Measurements from ENCODE around the gene C1QTNF1. TPM values are rescaled to one million over a fixed set of nuclear protein-coding genes. Genes with fewer than 3 reads are reported as not detected.

Gene C1QTNF1
- total and polyA plus RNA-seq, 2 donors from 2014 or later (not counting 2 experiments from before 2014, with no cell fraction given), result 29.5 to 34.5 TPM

Other genes starting within 250 kb of the C1QTNF1 start
- gene CYTH1, start 241.9 kb upstream of the C1QTNF1 start, total RNA-seq, result 23.4 and 27.4 TPM in 2 replicates
- gene CYTH1, start 241.9 kb upstream of the C1QTNF1 start, polyA plus RNA-seq, result 15.1 and 18.8 TPM in 2 replicates
- gene USP36, start 183.4 kb upstream of the C1QTNF1 start, total RNA-seq, result 30.6 and 31.4 TPM in 2 replicates
- 16.2 and 18.9 TPM in 2 replicates for gene USP36, start 183.4 kb upstream of the C1QTNF1 start, polyA plus RNA-seq
- gene CEP295NL, start 121.0 kb upstream of the C1QTNF1 start, total RNA-seq, result 0.04 TPM in 1 of 2 replicates, not detected in the other
- gene CEP295NL, start 121.0 kb upstream of the C1QTNF1 start, polyA plus RNA-seq, result not detected in 2 replicates
- gene TIMP2, start 98.8 kb upstream of the C1QTNF1 start, total RNA-seq, result 7.5 and 11.2 TPM in 2 replicates
- 6.3 and 8.3 TPM in 2 replicates for gene TIMP2, start 98.8 kb upstream of the C1QTNF1 start, polyA plus RNA-seq
- 339 and 389 TPM in 2 replicates for gene LGALS3BP, start 44.2 kb upstream of the C1QTNF1 start, total RNA-seq
- 375 and 407 TPM in 2 replicates for gene LGALS3BP, start 44.2 kb upstream of the C1QTNF1 start, polyA plus RNA-seq
- 67.2 and 68.5 TPM in 2 replicates for gene CANT1, start 14.4 kb upstream of the C1QTNF1 start, total RNA-seq
- gene CANT1, start 14.4 kb upstream of the C1QTNF1 start, polyA plus RNA-seq, result 48.4 and 49.3 TPM in 2 replicates
- gene ENGASE, start 50.7 kb downstream of the C1QTNF1 start, total RNA-seq, result 11.2 and 11.7 TPM in 2 replicates
- gene ENGASE, start 50.7 kb downstream of the C1QTNF1 start, polyA plus RNA-seq, result 8.0 and 8.5 TPM in 2 replicates

Measured in foreskin keratinocyte (primary cell).